Esophagus squamous epithelium (tissue), 4 donors: ENCODE measurements around the gene NEK9.

Source experiments
- POLR2A ChIP-seq, 4 donors: fragments of 450-650 bp; IDR thresholded peaks; one replicate each; pipeline ENCODE4 v1.6.1; 2017; ENCODE audit warnings: antibody characterized with exemption in 4 of 4, mild to moderate bottlenecking in 4 of 4, moderate library complexity in 3 of 4
- TF ChIP-seq, protein P1 (sequence below), 6 experiments: fragments of 450-650 bp in 4 of 6; fragments of 200-600 bp in 2 of 6; sonication (generic) in 2 of 6; IDR thresholded peaks; one replicate each; pipeline ENCODE4 v1.5.1; 2016 to 2019; ENCODE audit warnings: antibody characterized with exemption in 6 of 6, mild to moderate bottlenecking in 4 of 6, moderate library complexity in 4 of 6

DNA sequence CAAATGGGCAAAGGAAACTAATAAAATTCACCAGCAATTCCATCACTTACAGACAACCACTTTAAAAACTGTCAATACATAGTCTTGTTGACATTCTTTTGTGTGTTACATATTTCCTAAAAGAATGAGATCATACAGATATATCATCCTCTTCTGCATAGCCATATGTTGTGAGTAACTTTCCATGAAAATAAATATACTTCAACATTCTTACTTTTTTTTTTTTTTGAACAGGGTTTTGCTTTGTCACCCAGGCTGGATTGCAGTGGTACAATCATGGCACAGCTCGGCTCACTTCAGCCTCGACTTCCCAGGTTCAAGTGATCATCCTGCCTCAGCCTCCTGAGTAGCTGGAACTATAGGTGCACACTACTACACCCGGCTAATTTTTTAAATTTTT, 36.5 kb downstream of the NEK9 start:
- TF ChIP-seq, protein P1, sequence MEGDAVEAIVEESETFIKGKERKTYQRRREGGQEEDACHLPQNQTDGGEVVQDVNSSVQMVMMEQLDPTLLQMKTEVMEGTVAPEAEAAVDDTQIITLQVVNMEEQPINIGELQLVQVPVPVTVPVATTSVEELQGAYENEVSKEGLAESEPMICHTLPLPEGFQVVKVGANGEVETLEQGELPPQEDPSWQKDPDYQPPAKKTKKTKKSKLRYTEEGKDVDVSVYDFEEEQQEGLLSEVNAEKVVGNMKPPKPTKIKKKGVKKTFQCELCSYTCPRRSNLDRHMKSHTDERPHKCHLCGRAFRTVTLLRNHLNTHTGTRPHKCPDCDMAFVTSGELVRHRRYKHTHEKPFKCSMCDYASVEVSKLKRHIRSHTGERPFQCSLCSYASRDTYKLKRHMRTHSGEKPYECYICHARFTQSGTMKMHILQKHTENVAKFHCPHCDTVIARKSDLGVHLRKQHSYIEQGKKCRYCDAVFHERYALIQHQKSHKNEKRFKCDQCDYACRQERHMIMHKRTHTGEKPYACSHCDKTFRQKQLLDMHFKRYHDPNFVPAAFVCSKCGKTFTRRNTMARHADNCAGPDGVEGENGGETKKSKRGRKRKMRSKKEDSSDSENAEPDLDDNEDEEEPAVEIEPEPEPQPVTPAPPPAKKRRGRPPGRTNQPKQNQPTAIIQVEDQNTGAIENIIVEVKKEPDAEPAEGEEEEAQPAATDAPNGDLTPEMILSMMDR (IDR thresholded peaks at IDR 0.05), result no peak
- TF ChIP-seq POLR2A (IDR thresholded peaks at IDR 0.05), result no peak
